HEK293 (cell line): ENCODE measurements around the gene FMN1.

Experiments
- REPIN1 ChIP-seq: fragments of 450-650 bp; formaldehyde crosslinking; IDR thresholded peaks from 2 replicates; pipeline ENCODE4 v1.5.1; 2017; ENCODE audit warnings: missing biosample characterization, missing genetic modification characterization, low read depth
- SALL2 ChIP-seq: fragments of 450-650 bp; formaldehyde crosslinking; IDR thresholded peaks from 2 replicates; pipeline ENCODE4 v1.5.0; 2017; ENCODE audit warnings: missing biosample characterization, mild to moderate bottlenecking, missing genetic modification characterization, borderline replicate concordance
- YY1 ChIP-seq: fragments of 450-650 bp; formaldehyde crosslinking; IDR thresholded peaks from 2 replicates; pipeline ENCODE4 v1.5.1; 2018; ENCODE audit warnings: missing biosample characterization, missing genetic modification characterization
- ZBTB21 ChIP-seq: fragments of 450-650 bp; formaldehyde crosslinking; IDR thresholded peaks from 2 replicates; pipeline ENCODE4 v1.5.1; 2017; ENCODE audit warnings: missing biosample characterization, missing genetic modification characterization
- ZBTB7A ChIP-seq: fragments of 450-650 bp; formaldehyde crosslinking; IDR thresholded peaks from 2 replicates; pipeline ENCODE4 v1.5.1; 2016; ENCODE audit warnings: low read depth, missing biosample characterization, missing genetic modification characterization
- ZNF146 ChIP-seq: fragments of 450-650 bp; formaldehyde crosslinking; IDR thresholded peaks from 2 replicates; pipeline ENCODE4 v1.5.1; 2016; ENCODE audit warnings: missing biosample characterization, missing genetic modification characterization
- ZNF174 ChIP-seq: fragments of 450-650 bp; formaldehyde crosslinking; IDR thresholded peaks from 2 replicates; pipeline ENCODE4 v1.5.0; 2017; ENCODE audit warnings: missing biosample characterization, mild to moderate bottlenecking, missing genetic modification characterization
- ZNF23 ChIP-seq: fragments of 450-650 bp; formaldehyde crosslinking; IDR thresholded peaks from 2 replicates; pipeline ENCODE4 v1.5.1; 2016; ENCODE audit warnings: missing biosample characterization, missing genetic modification characterization, borderline replicate concordance
- ZNF324 ChIP-seq: fragments of 450-650 bp; formaldehyde crosslinking; IDR thresholded peaks from 2 replicates; pipeline ENCODE4 v1.5.1; 2016; ENCODE audit warnings: missing biosample characterization, missing genetic modification characterization
- ZNF426 ChIP-seq: fragments of 450-650 bp; formaldehyde crosslinking; IDR thresholded peaks from 2 replicates; pipeline ENCODE4 v1.5.1; 2017; ENCODE audit warnings: missing biosample characterization, missing genetic modification characterization, mild to moderate bottlenecking, inconsistent platforms, moderate library complexity
- TF ChIP-seq, protein P1 (sequence below): fragments of 450-650 bp; formaldehyde crosslinking; IDR thresholded peaks from 2 replicates; pipeline ENCODE4 v1.5.1; 2016; ENCODE audit warnings: missing biosample characterization, missing genetic modification characterization
- TF ChIP-seq, protein P2 (sequence below): fragments of 450-650 bp; formaldehyde crosslinking; IDR thresholded peaks from 2 replicates; pipeline ENCODE4 v1.5.1; 2016; ENCODE audit warnings: missing biosample characterization, missing genetic modification characterization
- TF ChIP-seq, protein P3 (sequence below): fragments of 450-650 bp; formaldehyde crosslinking; IDR thresholded peaks from 2 replicates; pipeline ENCODE4 v1.5.1; 2016; ENCODE audit warnings: missing biosample characterization, missing genetic modification characterization

DNA sequence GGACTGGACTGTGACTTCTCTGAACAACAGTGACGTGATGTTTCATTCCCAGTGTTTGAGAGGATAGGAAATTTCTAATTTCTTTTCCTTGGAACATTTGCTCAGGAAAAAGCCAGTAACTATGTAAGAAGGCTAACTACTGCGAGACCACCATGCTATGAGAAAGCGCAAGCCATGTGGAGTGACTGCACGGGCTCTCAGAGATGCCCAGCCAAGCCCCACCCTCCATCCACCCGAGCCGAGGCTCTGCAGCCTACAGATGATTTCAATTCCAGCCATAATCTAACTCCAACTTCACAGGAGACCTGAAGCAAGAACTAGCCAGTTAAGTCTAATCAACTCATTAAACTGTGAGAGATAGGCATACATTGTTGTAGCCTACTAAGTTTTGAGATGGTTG lies 352.4 kb downstream of the FMN1 start:
- TF ChIP-seq REPIN1 (tag by site-specific recombination) (no peak), ZNF426 (tag by site-specific recombination) (no peak), ZNF174 (tag by site-specific recombination) (no peak), ZNF23 (tag by site-specific recombination) (no peak), ZBTB21 (no peak), ZBTB7A (tag by site-specific recombination) (no peak), YY1 (tag by site-specific recombination) (no peak), ZNF324 (tag by site-specific recombination) (no peak), ZNF146 (tag by site-specific recombination) (no peak), SALL2 (tag by site-specific recombination) (no peak)
- TF ChIP-seq, protein P1, sequence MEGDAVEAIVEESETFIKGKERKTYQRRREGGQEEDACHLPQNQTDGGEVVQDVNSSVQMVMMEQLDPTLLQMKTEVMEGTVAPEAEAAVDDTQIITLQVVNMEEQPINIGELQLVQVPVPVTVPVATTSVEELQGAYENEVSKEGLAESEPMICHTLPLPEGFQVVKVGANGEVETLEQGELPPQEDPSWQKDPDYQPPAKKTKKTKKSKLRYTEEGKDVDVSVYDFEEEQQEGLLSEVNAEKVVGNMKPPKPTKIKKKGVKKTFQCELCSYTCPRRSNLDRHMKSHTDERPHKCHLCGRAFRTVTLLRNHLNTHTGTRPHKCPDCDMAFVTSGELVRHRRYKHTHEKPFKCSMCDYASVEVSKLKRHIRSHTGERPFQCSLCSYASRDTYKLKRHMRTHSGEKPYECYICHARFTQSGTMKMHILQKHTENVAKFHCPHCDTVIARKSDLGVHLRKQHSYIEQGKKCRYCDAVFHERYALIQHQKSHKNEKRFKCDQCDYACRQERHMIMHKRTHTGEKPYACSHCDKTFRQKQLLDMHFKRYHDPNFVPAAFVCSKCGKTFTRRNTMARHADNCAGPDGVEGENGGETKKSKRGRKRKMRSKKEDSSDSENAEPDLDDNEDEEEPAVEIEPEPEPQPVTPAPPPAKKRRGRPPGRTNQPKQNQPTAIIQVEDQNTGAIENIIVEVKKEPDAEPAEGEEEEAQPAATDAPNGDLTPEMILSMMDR (tag by site-specific recombination) = no peak
- TF ChIP-seq, protein P2, sequence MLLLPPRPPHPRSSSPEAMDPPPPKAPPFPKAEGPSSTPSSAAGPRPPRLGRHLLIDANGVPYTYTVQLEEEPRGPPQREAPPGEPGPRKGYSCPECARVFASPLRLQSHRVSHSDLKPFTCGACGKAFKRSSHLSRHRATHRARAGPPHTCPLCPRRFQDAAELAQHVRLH = no peak
- TF ChIP-seq, protein P3, sequence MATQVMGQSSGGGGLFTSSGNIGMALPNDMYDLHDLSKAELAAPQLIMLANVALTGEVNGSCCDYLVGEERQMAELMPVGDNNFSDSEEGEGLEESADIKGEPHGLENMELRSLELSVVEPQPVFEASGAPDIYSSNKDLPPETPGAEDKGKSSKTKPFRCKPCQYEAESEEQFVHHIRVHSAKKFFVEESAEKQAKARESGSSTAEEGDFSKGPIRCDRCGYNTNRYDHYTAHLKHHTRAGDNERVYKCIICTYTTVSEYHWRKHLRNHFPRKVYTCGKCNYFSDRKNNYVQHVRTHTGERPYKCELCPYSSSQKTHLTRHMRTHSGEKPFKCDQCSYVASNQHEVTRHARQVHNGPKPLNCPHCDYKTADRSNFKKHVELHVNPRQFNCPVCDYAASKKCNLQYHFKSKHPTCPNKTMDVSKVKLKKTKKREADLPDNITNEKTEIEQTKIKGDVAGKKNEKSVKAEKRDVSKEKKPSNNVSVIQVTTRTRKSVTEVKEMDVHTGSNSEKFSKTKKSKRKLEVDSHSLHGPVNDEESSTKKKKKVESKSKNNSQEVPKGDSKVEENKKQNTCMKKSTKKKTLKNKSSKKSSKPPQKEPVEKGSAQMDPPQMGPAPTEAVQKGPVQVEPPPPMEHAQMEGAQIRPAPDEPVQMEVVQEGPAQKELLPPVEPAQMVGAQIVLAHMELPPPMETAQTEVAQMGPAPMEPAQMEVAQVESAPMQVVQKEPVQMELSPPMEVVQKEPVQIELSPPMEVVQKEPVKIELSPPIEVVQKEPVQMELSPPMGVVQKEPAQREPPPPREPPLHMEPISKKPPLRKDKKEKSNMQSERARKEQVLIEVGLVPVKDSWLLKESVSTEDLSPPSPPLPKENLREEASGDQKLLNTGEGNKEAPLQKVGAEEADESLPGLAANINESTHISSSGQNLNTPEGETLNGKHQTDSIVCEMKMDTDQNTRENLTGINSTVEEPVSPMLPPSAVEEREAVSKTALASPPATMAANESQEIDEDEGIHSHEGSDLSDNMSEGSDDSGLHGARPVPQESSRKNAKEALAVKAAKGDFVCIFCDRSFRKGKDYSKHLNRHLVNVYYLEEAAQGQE = no peak
